Stimulated activated CD8-positive, alpha-beta memory T cell treated with anti-CD3 and anti-CD28 coated beads, Interleukin-12 subunit alpha, Interleukin-12 subunit beta, amount 100 ng/mL, for 4 hours (primary cell): ENCODE results near the gene SLC25A29.
A peak's percentile ranks its signal among the peaks of the same experiment; 100 is the strongest.

Experiments used
- DNase-seq: peaks from one replicate; pipeline ENCODE4 v3.0.0-alpha.2; 2020; ENCODE audit warnings: low read depth

The SLC25A29 gene

GRCh38 chr14:100332071-100332639, 25.9 kb upstream of the SLC25A29 start:
- no peak for DNase-seq

GRCh38 chr14:100330388-100330931, 24.2 kb upstream of the SLC25A29 start:
- no peak for DNase-seq

- no peak for DNase-seq
Observed at GRCh38 chr14:100330007-100330344, 23.7 kb upstream of the SLC25A29 start.

- DNase-seq: no peak
Observed at GRCh38 chr14:100329233-100330006, 23.2 kb upstream of the SLC25A29 start.

DNA sequence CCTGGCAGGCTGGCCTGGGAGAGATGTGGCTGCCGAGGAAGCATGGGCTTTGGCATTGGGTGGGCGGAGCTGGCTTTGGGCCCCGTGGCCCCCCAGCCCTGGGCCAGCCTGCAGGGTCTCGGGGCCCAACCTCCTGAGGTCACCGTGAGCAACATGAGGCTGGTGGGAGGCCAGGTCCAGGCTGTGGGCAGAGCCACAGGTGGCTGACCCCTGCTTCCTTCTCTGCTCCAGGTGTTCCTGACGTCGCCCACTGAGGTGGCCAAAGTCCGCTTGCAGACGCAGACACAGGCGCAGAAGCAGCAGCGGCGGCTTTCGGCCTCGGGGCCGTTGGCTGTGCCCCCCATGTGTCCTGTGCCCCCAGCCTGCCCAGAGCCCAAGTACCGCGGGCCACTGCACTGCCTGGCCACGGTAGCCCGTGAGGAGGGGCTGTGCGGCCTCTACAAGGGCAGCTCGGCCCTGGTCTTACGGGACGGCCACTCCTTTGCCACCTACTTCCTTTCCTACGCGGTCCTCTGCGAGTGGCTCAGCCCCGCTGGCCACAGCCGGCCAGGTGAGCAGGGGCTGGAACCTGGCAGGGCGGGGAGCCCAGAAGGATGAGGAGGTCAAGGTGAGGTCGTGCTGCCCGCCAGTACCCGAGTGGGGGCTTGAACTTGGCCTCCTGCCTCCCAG, 22.4 kb upstream of the SLC25A29 start:
- DNase-seq: no peak

DNA sequence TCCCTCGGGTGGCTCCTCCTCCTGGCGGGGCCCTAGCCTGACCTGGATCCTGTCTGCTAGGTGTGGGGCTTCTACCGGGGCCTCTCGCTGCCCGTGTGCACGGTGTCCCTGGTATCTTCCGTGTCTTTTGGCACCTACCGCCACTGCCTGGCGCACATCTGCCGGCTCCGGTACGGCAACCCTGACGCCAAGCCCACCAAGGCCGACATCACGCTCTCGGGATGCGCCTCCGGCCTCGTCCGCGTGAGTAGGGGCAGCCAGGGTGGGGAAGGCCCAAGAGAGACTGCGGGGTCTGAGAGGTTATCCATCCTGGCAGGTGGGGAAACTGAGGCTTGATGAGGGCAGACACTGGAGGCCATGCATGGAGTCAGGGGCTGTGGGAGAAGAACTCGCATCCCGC, 20.9 kb upstream of the SLC25A29 start:
- no peak for DNase-seq

DNA sequence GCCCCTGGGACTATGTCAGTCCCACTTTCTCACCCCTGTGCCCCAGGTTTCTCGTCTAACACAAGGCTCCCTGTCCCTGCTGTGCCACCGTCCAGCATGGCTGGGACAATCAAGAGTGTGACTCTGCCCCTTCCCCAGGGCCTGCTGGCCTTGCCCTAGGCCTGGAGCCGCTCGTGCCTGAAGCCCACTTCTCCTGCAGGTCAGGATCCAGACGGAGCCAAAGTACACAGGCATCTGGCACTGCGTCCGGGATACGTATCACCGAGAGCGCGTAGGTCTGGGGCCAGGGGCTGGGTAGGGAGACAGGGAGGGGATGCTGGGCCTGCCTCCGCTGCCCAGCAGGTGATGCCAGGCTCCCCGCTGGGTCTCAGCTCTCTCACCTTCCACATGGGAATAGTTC, 19.7 kb upstream of the SLC25A29 start:
- DNase-seq: no peak

- DNase-seq: no peak
Observed at GRCh38 chr14:100325231-100325632, 19.0 kb upstream of the SLC25A29 start.

DNA sequence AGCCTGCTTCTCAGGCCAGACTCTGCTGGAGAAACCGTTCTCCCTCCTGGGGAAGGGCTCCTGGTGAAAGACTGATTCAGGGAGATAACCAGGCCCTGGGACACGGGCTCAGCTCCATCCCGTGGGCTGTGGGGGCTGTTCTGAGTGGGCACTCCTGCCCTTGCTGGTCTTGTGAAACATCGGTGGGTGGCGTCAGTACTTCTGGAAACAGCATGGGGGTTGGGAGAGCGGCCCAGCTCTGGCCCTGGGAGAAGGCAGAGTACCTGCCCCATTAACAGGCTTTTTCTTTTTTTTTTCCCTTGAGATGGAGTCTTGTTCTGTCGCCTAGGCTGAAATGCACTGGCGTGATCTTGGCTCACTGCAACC, 17.7 kb upstream of the SLC25A29 start:
- DNase-seq: no peak

DNA sequence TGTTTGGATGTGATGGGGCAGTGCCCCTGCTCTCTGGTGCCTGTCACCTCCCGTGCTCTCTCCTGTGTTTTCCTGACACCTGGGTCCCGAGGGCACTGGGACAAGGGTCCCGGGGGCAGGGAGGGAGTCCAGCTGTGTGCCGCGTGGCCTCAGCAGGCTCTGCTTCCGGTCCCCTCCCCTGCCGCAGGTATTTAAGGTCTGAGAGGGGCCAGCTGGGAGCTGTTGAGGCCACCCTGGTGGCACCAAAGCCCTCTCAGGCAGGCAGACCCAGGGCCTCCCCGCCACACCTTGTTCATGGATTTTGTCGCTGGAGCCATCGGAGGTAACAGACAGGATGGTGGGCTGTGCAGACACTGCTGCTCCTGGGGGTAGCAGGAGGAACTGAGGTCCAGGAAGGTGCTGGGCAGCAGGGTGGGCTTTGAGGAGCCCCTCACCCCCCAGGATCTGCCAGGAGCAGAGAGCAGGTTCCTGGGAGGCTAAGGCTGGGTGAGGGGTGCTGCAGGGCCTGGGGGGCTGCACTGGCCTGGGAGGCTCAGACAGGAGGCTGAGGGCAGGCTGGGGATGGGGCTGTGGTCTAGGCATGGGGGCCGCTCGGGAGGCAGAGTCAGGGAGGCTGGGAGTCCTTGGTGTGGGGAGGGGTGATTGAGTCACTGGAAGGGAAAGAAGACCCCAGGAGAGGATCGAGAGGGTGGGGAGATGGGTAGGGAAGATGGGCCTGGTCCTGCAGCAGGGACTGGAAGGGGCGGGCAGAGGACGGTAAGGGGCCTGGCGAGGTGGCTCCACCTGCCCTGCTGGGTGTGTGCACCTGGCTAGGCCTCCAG, 17.1 kb upstream of the SLC25A29 start, which contains the start of gene SLC25A47:
Gene SLC25A47 (plus strand): TSS at position 219 of the 821 bp plus-strand sequence. CDS start 76 bp downstream, at position 295.
- no peak for DNase-seq

DNA sequence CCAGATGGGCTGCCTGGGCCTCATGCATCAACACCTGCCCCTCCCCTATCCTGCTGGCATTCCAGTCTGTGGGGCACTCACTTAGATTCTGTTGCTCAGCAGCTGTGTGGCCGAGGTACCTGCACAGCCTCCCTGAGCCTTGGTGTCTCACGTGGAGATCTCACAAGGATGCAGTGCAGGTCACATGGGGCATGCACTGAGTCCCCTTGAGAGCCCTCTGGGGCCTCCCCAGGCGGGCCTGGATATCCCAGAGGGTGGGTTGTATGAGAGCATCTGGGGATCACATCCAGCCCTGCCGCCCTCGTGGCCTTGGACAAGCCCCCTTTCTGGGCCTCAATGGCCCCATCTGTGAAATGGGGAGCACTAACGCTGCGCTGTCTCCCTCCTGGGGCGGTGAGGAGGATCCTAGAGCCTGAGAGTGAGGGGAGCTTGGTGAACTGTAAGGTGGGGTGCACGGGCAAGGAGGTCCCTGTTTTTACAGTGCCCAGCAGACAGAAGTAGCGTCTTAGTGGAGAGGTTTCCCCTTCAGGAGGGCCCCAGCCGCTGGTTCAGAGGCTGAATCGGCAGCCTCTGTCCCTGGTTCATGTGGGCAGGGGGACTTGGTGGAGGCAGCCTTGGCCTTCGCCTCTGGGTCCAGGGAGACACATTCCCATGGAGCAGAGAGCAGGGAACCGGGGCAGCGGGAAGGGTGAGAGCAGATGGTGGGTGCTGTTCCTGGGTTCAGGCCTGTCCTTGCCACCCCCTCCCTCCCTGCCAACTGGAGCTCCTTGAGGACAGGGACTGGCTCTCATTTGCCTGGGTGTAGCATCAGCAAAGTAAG, 16.1 kb upstream of the SLC25A29 start:
- DNase-seq: no peak

- no peak for DNase-seq
Observed at GRCh38 chr14:100321473-100322137, 15.4 kb upstream of the SLC25A29 start.

GRCh38 chr14:100320157-100320856, 14.1 kb upstream of the SLC25A29 start:
- no peak for DNase-seq

- peak; percentile 53 for DNase-seq
Observed at GRCh38 chr14:100317912-100318808, 11.9 kb upstream of the SLC25A29 start.

DNA sequence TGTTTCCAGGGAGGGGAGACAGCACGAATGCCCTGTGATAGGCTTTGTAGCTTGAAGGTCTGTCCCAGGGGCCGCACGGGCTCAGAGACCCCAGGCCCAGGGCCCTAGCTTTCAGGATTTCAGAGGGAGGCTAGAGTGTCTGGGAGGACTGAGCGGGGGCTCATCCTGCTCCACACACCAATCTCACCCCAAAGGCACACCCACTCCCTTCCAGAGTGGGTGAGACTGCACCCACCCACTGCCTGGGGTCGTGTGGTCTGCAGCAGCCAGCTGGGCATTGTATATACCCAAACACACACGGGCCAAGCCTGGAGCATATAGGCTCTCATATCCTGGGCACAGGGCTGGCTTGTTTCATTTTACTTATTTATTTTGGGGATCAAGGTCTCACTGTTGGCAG, 11.1 kb upstream of the SLC25A29 start:
- DNase-seq: no peak

DNA sequence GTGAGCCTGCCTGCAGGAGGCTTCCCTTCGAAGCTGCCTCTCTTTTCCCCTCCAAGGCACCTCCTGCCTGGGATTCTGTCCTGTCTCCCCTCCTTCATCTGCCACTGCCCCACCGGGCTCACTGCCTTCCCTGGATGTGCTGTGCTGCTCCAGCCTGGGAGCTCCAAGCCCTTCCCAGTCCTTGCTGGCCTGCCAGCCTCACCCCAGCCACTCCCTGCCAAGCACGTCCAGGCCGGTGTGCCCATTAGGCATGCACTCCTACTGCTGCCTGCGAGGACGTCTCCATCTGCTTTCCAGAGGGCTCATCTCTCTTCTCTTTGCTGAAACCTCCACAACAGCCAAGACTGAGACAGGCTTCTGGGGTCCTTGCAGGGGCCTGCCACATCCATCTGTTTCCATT, 8.5 kb upstream of the SLC25A29 start:
- DNase-seq: no peak

DNA sequence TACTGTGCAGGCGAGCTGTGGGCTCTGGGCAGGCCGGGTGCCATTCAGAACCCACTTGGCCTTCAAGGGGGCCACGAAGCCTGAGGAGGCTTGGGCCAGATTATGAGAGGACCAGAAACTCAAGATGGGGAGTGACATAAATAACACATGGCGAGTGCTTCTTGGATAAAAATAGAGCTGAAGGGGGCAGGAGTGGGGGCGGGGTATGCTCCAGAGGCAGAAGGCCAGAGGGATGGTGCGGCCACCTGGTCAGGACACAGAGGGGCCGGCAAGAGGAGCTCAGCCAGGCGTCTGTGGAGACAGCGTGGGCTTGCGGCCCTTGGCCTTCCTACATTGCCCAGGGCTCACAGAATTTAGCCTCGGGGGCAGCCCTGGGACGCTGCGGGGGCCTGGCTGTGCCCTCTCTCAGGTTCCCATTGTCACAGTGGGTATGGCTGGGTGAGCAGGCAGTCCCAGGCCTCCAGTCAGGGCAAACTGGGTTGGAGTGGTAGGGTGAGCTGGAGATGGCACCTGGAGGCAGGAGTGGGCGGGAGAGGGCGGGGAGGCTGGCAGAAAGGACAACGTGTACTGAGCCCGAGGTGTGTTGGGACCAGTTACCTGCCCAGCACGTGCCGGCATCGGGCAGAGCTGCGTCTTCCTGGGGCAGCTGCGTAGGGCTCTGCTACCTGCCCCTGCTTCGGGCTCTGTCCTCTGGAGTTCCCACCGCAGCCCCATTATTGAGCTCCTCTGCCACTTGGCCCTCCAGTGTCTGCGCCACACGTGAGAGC, 7.4 kb upstream of the SLC25A29 start:
- DNase-seq: no peak

GRCh38 chr14:100312877-100313400, 6.7 kb upstream of the SLC25A29 start:
- no peak for DNase-seq
